Chondrocyte (in vitro differentiated cells): ENCODE results near the gene KLK11. TPM values are rescaled to one million over a fixed set of nuclear protein-coding genes. Genes with fewer than 3 reads are reported as not detected.

Experiments
- DNase-seq: peaks from one replicate; pipeline ENCODE4 v3.0.0; 2021; ENCODE audit warnings: mixed read lengths, low spot score
- H3K27ac Mint-ChIP-seq: one replicate; pipeline ENCODE4 v1.8.0; 2021; ENCODE audit warnings: mild to moderate bottlenecking, moderate library complexity, mixed read lengths; ENCODE audit not compliant: unreplicated experiment
- H3K27me3 Mint-ChIP-seq: 2 replicates; pipeline ENCODE4 v1.8.0; 2021; ENCODE audit warnings: low read depth, mixed read lengths
- H3K36me3 Mint-ChIP-seq: 2 replicates; pipeline ENCODE4 v1.8.0; 2021; ENCODE audit warnings: low read depth, mixed read lengths
- H3K4me1 Mint-ChIP-seq: 2 replicates; pipeline ENCODE4 v1.8.0; 2021; ENCODE audit warnings: low read depth, mild to moderate bottlenecking, mixed read lengths
- H3K4me3 Mint-ChIP-seq: one replicate; pipeline ENCODE4 v1.8.0; 2021; ENCODE audit warnings: mild to moderate bottlenecking, moderate library complexity, mixed read lengths; ENCODE audit not compliant: unreplicated experiment
- H3K9me3 Mint-ChIP-seq: 2 replicates; pipeline ENCODE4 v1.8.0; 2021; ENCODE audit warnings: low read depth, mixed read lengths
- total RNA-seq: library from RNA; stranded (reverse); gene quantifications from 3 replicates; pipeline ENCODE4 v1.2.1, GENCODE V29; 2021
- TF ChIP-seq, protein P1 (sequence below): fragments of 200-600 bp; sonication (generic); IDR thresholded peaks from 2 replicates; pipeline ENCODE4 v1.5.0; 2021; ENCODE audit warnings: antibody characterized with exemption, mild to moderate bottlenecking, moderate library complexity

Gene KLK11
- total RNA-seq, 1 donor from 2014 or later, result not detected

- TF ChIP-seq, protein P1, sequence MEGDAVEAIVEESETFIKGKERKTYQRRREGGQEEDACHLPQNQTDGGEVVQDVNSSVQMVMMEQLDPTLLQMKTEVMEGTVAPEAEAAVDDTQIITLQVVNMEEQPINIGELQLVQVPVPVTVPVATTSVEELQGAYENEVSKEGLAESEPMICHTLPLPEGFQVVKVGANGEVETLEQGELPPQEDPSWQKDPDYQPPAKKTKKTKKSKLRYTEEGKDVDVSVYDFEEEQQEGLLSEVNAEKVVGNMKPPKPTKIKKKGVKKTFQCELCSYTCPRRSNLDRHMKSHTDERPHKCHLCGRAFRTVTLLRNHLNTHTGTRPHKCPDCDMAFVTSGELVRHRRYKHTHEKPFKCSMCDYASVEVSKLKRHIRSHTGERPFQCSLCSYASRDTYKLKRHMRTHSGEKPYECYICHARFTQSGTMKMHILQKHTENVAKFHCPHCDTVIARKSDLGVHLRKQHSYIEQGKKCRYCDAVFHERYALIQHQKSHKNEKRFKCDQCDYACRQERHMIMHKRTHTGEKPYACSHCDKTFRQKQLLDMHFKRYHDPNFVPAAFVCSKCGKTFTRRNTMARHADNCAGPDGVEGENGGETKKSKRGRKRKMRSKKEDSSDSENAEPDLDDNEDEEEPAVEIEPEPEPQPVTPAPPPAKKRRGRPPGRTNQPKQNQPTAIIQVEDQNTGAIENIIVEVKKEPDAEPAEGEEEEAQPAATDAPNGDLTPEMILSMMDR, result no peak
- Mint-ChIP-seq H3K4me1 (no peaks in the 10 kb centered on the region), H3K27ac (no peak overlapping the region), H3K9me3 (peaks cover 3% of the 10 kb centered on the region), H3K4me3 (no peak overlapping the region), H3K27me3 (peaks cover 10% of the 10 kb centered on the region), H3K36me3 (no peaks in the 10 kb centered on the region)
- DNase-seq, result no peak
Measured at GRCh38 chr19:50974702-50975556, 51.5 kb downstream of the KLK11 start.

GRCh38 chr19:50972795-50973376 lies 53.5 kb downstream of the KLK11 start:
- no peak overlapping the region for H3K27ac Mint-ChIP-seq
- no peak overlapping the region for H3K4me3 Mint-ChIP-seq
- TF ChIP-seq, protein P1, result no peak
- no peaks in the 10 kb centered on the region for H3K36me3 Mint-ChIP-seq
- peaks cover 3% of the 10 kb centered on the region for H3K9me3 Mint-ChIP-seq
- no peaks in the 10 kb centered on the region for H3K4me1 Mint-ChIP-seq
- DNase-seq, result no peak
- H3K27me3 Mint-ChIP-seq, result peaks cover 17% of the 10 kb centered on the region

Other genes starting within 250 kb of the KLK11 start
- gene ACP4, start 236.2 kb downstream of the KLK11 start, total RNA-seq, result not detected in 3 replicates
- not detected in 3 replicates for gene KLK1, start 202.8 kb downstream of the KLK11 start, total RNA-seq
- not detected in 3 replicates for gene KLK15, start 193.0 kb downstream of the KLK11 start, total RNA-seq
- not detected in 3 replicates for gene KLK3, start 171.7 kb downstream of the KLK11 start, total RNA-seq
- not detected in 3 replicates for gene KLK2, start 153.2 kb downstream of the KLK11 start, total RNA-seq
- not detected in 3 replicates for gene KLK4, start 115.2 kb downstream of the KLK11 start, total RNA-seq
- 0.38 to 0.42 TPM in 2 of 3 replicates, not detected in the other for gene KLK5, start 73.6 kb downstream of the KLK11 start, total RNA-seq
- not detected in 3 replicates for gene KLK6, start 57.0 kb downstream of the KLK11 start, total RNA-seq
- not detected in 3 replicates for gene KLK7, start 42.7 kb downstream of the KLK11 start, total RNA-seq
- gene KLK8, start 25.0 kb downstream of the KLK11 start, total RNA-seq, result not detected in 3 replicates
- not detected in 3 replicates for gene KLK10, start 6.9 kb downstream of the KLK11 start, total RNA-seq
- not detected in 3 replicates for gene KLK12, start 8.4 kb upstream of the KLK11 start, total RNA-seq
- gene KLK13, start 38.5 kb upstream of the KLK11 start, total RNA-seq, result not detected in 3 replicates
- gene KLK14, start 56.3 kb upstream of the KLK11 start, total RNA-seq, result not detected in 3 replicates
- 5.2 to 6.1 TPM (median 5.2 TPM) in 3 replicates for gene CTU1, start 81.8 kb upstream of the KLK11 start, total RNA-seq
- gene SIGLEC9, start 98.3 kb upstream of the KLK11 start, total RNA-seq, result not detected in 3 replicates
- gene SIGLEC7, start 115.7 kb upstream of the KLK11 start, total RNA-seq, result not detected in 3 replicates
- not detected in 3 replicates for gene CD33, start 198.5 kb upstream of the KLK11 start, total RNA-seq
- not detected in 3 replicates for gene SIGLECL1, start 224.5 kb upstream of the KLK11 start, total RNA-seq